Esophagus (tissue), 2 donors: ENCODE measurements around the gene PPARA. TPM values are rescaled to one million over a fixed set of nuclear protein-coding genes. Genes with fewer than 3 reads are reported as not detected.
"Not testable (repeated sequence)": the region's sequence is repeated elsewhere in the genome, so short reads cannot be mapped to it uniquely, and the experiment has no call there.

Experiments
- H3K27ac ChIP-seq, 2 donors: one replicate each; pipeline ENCODE4 v1.5.1; 2013; ENCODE audit warnings: low read depth in 2 of 2, mild to moderate bottlenecking in 2 of 2, inconsistent platforms in 1 of 2, low read length in 1 of 2, moderate library complexity in 1 of 2
- H3K27me3 ChIP-seq, 2 donors: one replicate each; pipeline ENCODE4 v1.6.1; 2013; ENCODE audit warnings: low read length in 2 of 2, control low read depth in 1 of 2, mild to moderate bottlenecking in 1 of 2; ENCODE audit not compliant: insufficient read depth in 2 of 2, control insufficient read depth in 1 of 2
- H3K36me3 ChIP-seq, 2 donors: one replicate each; pipeline ENCODE4 v1.6.1; 2013; ENCODE audit warnings: low read length in 1 of 2; ENCODE audit not compliant: control insufficient read depth in 2 of 2, insufficient read depth in 2 of 2
- H3K4me1 ChIP-seq, 2 donors: one replicate each; pipeline ENCODE4 v1.6.1; 2013; ENCODE audit warnings: low read length in 1 of 2; ENCODE audit not compliant: control insufficient read depth in 2 of 2, insufficient read depth in 2 of 2
- H3K4me3 ChIP-seq, 2 donors: one replicate each; pipeline ENCODE4 v1.5.1; 2013; ENCODE audit warnings: low read length in 2 of 2, mild to moderate bottlenecking in 2 of 2, low read depth in 1 of 2, moderate library complexity in 1 of 2
- H3K9me3 ChIP-seq, 2 donors: one replicate each; pipeline ENCODE4 v1.6.1; 2013; ENCODE audit warnings: mild to moderate bottlenecking in 2 of 2, low read depth in 1 of 2, low read length in 1 of 2, moderate library complexity in 1 of 2; ENCODE audit not compliant: control insufficient read depth in 2 of 2, insufficient read depth in 1 of 2
- WGBS, 2 donors: extraction: QIAGEN DNeasy Blood & Tissue Kit; methylation state at CpG; one replicate each; pipeline ENCODE4 v1.1.7; 2013; 5-methylcytosine and 5-hydroxymethylcytosine counted together
- polyA plus RNA-seq, 2 donors: library from polyadenylated mRNA; stranded (reverse); fragments of 200-250 nt; gene quantifications; one replicate each; pipeline ENCODE4 v1.2.3, GENCODE V29; 2013
- donor health status: healthy with polysubstance abuse.
- donor health status: Bipolar disorder and iron deficiency.

Gene PPARA
- polyA plus RNA-seq, 2 donors, result 3.2 to 3.9 TPM

- Histone ChIP-seq H3K9me3 (peaks cover 0 to 6% of the 10 kb centered on the region in 2 donors), H3K27me3 (no peaks in the 10 kb centered on the region), H3K4me1 (peaks cover 0 to 12% of the 10 kb centered on the region in 2 donors), H3K36me3 (no peaks in the 10 kb centered on the region), H3K4me3 (no peak overlapping the region), H3K27ac (peak overlapping the region in 1 of 2 donors; percentile 5)
- WGBS, 2 donors, result 77 to 84% methylated on average over 32 to 33 of the region's 33 CpGs
Observed at GRCh38 chr22:46125816-46126765, 24.2 kb upstream of the PPARA start.

DNA sequence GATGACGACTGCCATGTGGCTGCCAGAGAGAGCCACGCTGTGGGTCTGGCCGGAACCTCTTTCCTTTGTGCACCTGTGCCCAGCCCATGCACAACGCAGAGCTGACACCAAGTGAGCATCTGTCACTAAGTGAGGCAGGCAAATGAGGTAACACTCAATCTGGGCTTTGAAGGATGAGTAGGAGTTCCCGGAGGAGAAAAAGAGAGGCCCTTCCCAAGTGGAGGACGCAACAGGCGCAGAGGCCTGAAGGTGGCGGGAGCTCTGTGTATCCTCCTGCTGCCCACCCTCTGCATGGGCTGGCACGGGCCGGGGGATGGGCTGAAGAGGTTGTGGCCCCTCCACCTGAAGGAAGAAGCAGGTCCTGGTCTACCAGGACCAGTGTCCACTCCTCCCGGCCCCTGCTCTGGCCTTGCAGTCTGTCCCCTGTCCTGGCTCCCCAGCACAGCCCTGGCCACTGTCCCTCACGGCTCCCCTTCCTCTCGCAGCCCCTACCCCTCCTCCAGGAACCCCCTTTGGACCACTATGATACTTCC, 23.4 kb upstream of the PPARA start:
- WGBS, 2 donors, result 88 to 91% methylated on average over 11 to 13 of the region's 13 CpGs
- Histone ChIP-seq H3K4me3 (no peak overlapping the region), H3K27me3 (no peaks in the 10 kb centered on the region), H3K9me3 (peaks cover 0 to 6% of the 10 kb centered on the region in 2 donors), H3K36me3 (no peaks in the 10 kb centered on the region), H3K27ac (peak overlapping the region; percentile 30 to 44), H3K4me1 (peaks cover 0 to 12% of the 10 kb centered on the region in 2 donors)

DNA sequence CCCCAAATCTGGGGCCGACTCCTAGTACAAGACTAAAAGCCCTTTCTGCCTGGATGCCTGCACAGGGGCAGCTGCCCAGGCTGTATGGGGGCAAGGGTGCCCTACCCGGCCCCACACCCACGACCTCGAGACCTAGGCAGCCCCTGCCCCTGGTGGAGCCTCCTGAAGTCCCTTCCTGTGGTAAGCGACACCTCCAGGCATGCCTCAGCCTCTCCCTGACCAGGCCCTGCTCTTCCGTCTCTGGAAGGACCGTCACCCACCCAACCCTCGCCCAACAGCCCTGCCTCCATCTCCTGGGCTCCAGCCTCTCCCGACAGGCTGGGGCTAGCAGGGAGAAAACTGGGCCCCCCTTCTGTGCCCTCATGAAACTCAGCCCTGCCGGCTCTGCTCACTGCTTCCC, 22.8 kb upstream of the PPARA start:
- no peak overlapping the region for H3K4me3 ChIP-seq
- H3K4me1 ChIP-seq, result peaks cover 0 to 10% of the 10 kb centered on the region in 2 donors
- H3K9me3 ChIP-seq, result peaks cover 0 to 6% of the 10 kb centered on the region in 2 donors
- H3K36me3 ChIP-seq, result no peaks in the 10 kb centered on the region
- no peak overlapping the region for H3K27ac ChIP-seq
- 77 to 78% methylated on average over 9 to 10 of the region's 10 CpGs for WGBS, 2 donors
- H3K27me3 ChIP-seq, result no peaks in the 10 kb centered on the region

GRCh38 chr22:46128606-46129005, 21.7 kb upstream of the PPARA start:
- 91% methylated on average over 12 of the region's 12 CpGs for WGBS, 2 donors
- Histone ChIP-seq H3K36me3 (no peaks in the 10 kb centered on the region), H3K27ac (no peak overlapping the region)

DNA sequence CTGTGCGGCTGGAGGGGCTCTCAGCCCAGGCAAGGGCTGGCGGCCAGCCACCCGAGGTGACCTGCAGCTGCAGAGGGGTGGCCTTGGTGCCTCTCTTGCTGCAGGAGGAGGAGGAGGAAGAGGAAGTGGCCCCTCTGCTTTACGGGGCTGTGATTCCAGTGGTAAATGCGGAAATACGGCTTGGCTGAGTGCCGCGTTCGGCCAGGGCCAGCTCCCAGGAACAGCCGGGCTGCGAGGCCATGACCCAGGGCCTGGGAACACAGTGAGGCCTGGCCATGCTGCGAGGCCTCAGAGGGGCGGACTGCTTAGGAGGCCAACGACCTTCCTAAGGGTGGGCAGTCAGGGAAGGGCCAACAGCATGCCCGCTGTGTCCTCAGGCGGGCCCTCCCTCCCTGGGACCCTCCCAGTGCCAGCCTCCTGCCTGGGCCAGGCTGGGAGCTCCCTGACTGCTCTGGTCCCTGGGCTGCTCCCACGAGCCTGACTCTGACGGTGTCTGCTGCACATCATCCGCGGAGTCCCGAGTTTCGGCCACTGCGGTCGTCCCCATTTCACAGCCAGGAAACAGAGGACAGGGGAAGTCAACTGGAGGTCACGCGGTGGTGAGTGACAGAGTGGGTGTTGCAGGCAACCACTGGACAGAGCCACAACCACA, 20.8 kb upstream of the PPARA start:
- H3K4me3 ChIP-seq, result no peak overlapping the region
- H3K27ac ChIP-seq, result peak overlapping the region in 1 of 2 donors; percentile 8
- H3K27me3 ChIP-seq, result no peaks in the 10 kb centered on the region
- peaks cover 0 to 8% of the 10 kb centered on the region in 2 donors for H3K4me1 ChIP-seq
- no peaks in the 10 kb centered on the region for H3K36me3 ChIP-seq
- H3K9me3 ChIP-seq, result peaks cover 0 to 6% of the 10 kb centered on the region in 2 donors
- WGBS, 2 donors, result 74 to 82% methylated on average over 22 to 26 of the region's 26 CpGs

More at GRCh38 chr22:46128606-46129005, 21.7 kb upstream of the PPARA start:
- no peak overlapping the region for H3K4me3 ChIP-seq
- H3K4me1 ChIP-seq, result peaks cover 0 to 8% of the 10 kb centered on the region in 2 donors
- H3K9me3 ChIP-seq, result peaks cover 0 to 6% of the 10 kb centered on the region in 2 donors
- H3K27me3 ChIP-seq, result no peaks in the 10 kb centered on the region

DNA sequence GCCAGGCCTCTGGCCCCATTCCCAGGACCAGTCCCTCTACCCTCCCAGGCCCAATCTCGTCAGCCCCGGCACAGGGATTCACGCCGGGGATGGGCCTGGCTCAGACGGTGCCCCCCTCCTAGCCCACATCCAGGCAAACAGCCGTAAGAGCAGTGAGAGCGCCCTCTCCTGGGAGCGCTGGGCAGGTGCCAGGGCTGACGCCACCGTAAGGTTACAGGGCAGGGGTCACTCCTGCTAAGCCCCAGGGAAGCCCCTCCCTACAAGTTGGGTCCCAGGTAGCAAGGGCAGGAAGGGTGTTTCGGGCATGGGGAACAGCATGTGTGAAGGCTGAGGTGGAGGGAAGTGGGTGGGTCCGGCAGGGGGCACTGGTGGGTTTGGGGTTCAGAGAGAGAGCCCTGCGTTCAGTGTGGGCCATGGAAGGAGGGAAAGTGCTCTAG, 19.2 kb upstream of the PPARA start:
- Histone ChIP-seq H3K4me3 (no peak overlapping the region), H3K4me1 (peaks cover 0 to 8% of the 10 kb centered on the region in 2 donors), H3K36me3 (no peaks in the 10 kb centered on the region), H3K27me3 (no peaks in the 10 kb centered on the region), H3K9me3 (peaks cover 0 to 6% of the 10 kb centered on the region in 2 donors), H3K27ac (no peak overlapping the region)
- WGBS, 2 donors, result 71 to 73% methylated on average over 13 of the region's 13 CpGs

GRCh38 chr22:46132193-46132829, 18.0 kb upstream of the PPARA start:
- H3K36me3 ChIP-seq, H3K9me3 ChIP-seq, H3K27ac ChIP-seq, H3K27me3 ChIP-seq, H3K4me3 ChIP-seq, H3K4me1 ChIP-seq: not testable (repeated sequence)
- 88 to 89% methylated on average over 12 of the region's 12 CpGs for WGBS, 2 donors

DNA sequence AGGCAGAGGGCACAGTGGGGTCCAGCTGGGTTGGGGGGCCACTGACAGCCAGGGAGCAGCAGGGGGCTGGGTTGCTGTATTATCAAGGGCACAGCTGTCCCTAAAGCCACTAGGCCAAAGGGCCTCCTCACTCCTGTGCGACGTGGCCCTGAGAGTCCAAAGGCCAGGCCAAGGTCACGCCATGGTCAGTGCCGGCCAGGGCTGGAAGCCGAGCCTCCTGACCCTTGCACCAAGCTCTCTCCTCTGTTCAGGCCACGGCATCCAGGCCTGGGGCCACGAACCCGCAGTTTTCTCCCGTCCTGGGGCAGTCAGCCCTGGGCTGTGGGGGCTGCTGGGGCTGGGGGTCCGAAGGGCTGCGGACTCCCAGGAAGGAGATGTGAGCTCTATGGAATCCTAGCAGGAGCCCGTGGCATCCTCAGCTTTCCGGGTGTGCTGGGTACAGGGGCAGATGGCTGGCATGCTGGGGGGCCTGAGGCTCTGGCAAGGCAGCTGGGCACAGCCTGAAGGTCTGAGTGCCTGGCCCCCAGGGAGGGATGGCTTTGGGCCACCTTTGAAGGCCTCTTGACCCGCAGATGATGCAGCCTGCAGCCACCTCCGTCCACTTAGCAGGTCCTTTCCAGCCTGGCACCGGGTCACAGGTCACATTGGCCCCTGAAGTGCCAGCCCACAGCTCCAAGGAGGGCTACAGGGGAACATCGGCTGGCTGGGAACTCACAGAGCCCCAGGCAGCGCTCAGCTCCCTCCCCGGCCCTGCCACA, 17.3 kb upstream of the PPARA start:
- Histone ChIP-seq H3K4me3 (no peak overlapping the region), H3K9me3 (no peaks in the 10 kb centered on the region), H3K27me3 (no peaks in the 10 kb centered on the region), H3K36me3 (no peaks in the 10 kb centered on the region), H3K4me1 (peaks cover 0 to 2% of the 10 kb centered on the region in 2 donors), H3K27ac (no peak overlapping the region)
- WGBS, 2 donors, result 86 to 88% methylated on average over 19 of the region's 19 CpGs

- peaks cover 0 to 2% of the 10 kb centered on the region in 2 donors for H3K4me1 ChIP-seq
- no peaks in the 10 kb centered on the region for H3K9me3 ChIP-seq
- H3K27me3 ChIP-seq, result no peaks in the 10 kb centered on the region
- no peak overlapping the region for H3K27ac ChIP-seq
- 87 to 89% methylated on average over 4 of the region's 4 CpGs for WGBS, 2 donors
- no peak overlapping the region for H3K4me3 ChIP-seq
- H3K36me3 ChIP-seq, result no peaks in the 10 kb centered on the region
Observed at GRCh38 chr22:46133588-46133855, 16.8 kb upstream of the PPARA start.
